ENCODE measurements around the gene GPX6. TPM values are rescaled to one million over a fixed set of nuclear protein-coding genes. Genes with fewer than 3 reads are reported as not detected.

GPX6 gene
- total and polyA plus RNA-seq, 10 of the 15 experiments (the other 5 are each of a cell fraction or from before 2014, with no cell fraction given): not detected

DNA sequence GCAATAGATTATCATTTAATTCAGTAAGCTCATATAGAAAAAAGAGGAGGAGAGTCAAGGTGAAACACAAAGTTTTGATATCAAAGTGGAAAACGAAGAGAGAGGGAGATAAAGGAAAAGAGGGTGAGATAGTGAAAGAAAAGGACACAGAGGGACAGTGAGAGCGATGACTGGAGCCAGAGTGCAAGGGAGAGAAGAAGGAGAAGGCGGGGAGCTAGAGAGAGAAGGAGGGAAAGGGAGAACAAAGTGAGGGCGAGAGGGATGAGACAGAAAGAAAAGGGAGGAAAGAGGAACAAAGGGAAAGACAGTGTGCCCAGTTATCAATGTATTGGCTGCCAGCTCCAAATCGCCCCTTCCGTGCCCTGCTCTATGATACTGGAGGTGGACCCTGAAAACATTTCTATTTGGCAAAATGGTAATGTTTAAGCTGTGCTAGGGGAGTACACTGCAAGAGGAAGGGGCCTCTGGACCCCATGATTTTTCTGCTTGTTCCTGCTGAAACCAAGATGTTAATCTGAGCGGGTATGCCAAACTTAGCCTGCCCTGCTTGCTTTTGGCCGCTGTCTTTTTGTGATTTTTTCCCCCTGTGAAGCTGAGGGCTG is 37.9 kb upstream of the GPX6 start:
- no peak overlapping the region for H2AFZ ChIP-seq (ENCODE audit: control insufficient read depth, low read depth, low read length)
- no peaks in the 10 kb centered on the region for H4K20me1 ChIP-seq (ENCODE audit: control insufficient read depth, insufficient read depth)
- no peaks in the 10 kb centered on the region for H3K79me2 ChIP-seq (ENCODE audit: control insufficient read depth, insufficient read depth, low read length)
- DNase-seq (ENCODE audit: low read depth, low spot score) (no peak), FAIRE-seq (no peak), ATAC-seq (no peak)
- H3K27ac ChIP-seq (ENCODE audit: control insufficient read depth, insufficient read depth): no peak overlapping the region
- ChIA-PET RAD21 (ENCODE audit: unreplicated experiment) (no interaction called here), POLR2A (no interaction called here), CTCF (interaction anchor here (0.6 kb wide), 1 partner anchor 575 kb away, joined by 3 read pairs; no protein-coding TSS in a partner anchor), SMC1A (ENCODE audit: uncharacterized antibody, unreplicated experiment) (interaction anchor here (1.5 to 1.6 kb wide), 2 partner anchors 30 to 31 kb away, joined by 3 to 4 read pairs; no protein-coding TSS in a partner anchor)
- no peaks in the 10 kb centered on the region for H3K36me3 ChIP-seq (ENCODE audit: control insufficient read depth in 2 of 2, insufficient read depth in 2 of 2, low read length in 1 of 2)
- in situ Hi-C loops (cut with MboI) (no loop called here), intact Hi-C loops (cut with micrococcal nuclease; ENCODE audit: unreplicated experiment) (no loop called here)
- BruUV-seq (replicated peaks): no TSS peak
- H3K9me3 ChIP-seq (replicated peaks; ENCODE audit: control insufficient read depth, insufficient read depth, low read length): no peaks in the 10 kb centered on the region
- H3K4me1 ChIP-seq (ENCODE audit: control insufficient read depth, insufficient read depth, low read length): no peaks in the 10 kb centered on the region
- H3K4me3 ChIP-seq: no peak overlapping the region
- H3K9ac ChIP-seq (ENCODE audit: control insufficient read depth, insufficient read depth, low read length): no peak overlapping the region
- 23% methylated on average over 8 of the region's 8 CpGs for WGBS (ENCODE audit: insufficient coverage, insufficient replicate concordance, low lambda C conversion rate, missing lambda C conversion rate)
- peaks cover 0 to 2% of the 10 kb centered on the region in 2 experiments; a peak in 2 of 4 replicates for H3K27me3 ChIP-seq (replicated peaks in 1 of 2; ENCODE audit: control insufficient read depth in 2 of 2, insufficient read depth in 2 of 2, low read length in 1 of 2)
- H3K4me2 ChIP-seq (ENCODE audit: control insufficient read depth, insufficient read depth): no peak overlapping the region
- TF ChIP-seq MTA2 (IDR thresholded peaks at IDR 0.05; ENCODE audit: low read depth): no peak
- TF ChIP-seq SP1 (IDR thresholded peaks at IDR 0.05; ENCODE audit: low read depth, low read length): no peak
- TF ChIP-seq SKIL (IDR thresholded peaks at IDR 0.05; ENCODE audit: low read depth, poor library complexity, severe bottlenecking): no peak
- no peak for TF ChIP-seq IRF3 (IDR thresholded peaks at IDR 0.05)
- TF ChIP-seq NFXL1 (IDR thresholded peaks at IDR 0.05; ENCODE audit: borderline replicate concordance): no peak
- no peak for TF ChIP-seq NFIC (IDR thresholded peaks at IDR 0.05; ENCODE audit: low read depth, low read length)
- no peak for TF ChIP-seq POU2F2 (IDR thresholded peaks at IDR 0.05; ENCODE audit: borderline replicate concordance, low read depth, low read length)
- no peak for TF ChIP-seq ZNF24 (IDR thresholded peaks at IDR 0.05)
- no peak for TF ChIP-seq SREBF1 (IDR thresholded peaks at IDR 0.05; ENCODE audit: low read length)
- no peak for TF ChIP-seq KLF5 (IDR thresholded peaks at IDR 0.05; ENCODE audit: partially characterized antibody)
- TF ChIP-seq, protein P1, sequence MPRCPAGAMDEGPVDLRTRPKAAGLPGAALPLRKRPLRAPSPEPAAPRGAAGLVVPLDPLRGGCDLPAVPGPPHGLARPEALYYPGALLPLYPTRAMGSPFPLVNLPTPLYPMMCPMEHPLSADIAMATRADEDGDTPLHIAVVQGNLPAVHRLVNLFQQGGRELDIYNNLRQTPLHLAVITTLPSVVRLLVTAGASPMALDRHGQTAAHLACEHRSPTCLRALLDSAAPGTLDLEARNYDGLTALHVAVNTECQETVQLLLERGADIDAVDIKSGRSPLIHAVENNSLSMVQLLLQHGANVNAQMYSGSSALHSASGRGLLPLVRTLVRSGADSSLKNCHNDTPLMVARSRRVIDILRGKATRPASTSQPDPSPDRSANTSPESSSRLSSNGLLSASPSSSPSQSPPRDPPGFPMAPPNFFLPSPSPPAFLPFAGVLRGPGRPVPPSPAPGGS (IDR thresholded peaks at IDR 0.05; ENCODE audit: borderline replicate concordance, insufficient read depth, low read depth, low read length, poor library complexity, severe bottlenecking): no peak
- TF ChIP-seq MYC (IDR thresholded peaks at IDR 0.05; ENCODE audit: insufficient read depth, insufficient read length, insufficient replicate concordance, low read length, severe bottlenecking): no peak
- TF ChIP-seq KAT2A (conservative IDR thresholded peaks at IDR 0.05; ENCODE audit: control insufficient read depth, low read depth, low read length): no peak
- no peak for TF ChIP-seq ZSCAN29 (IDR thresholded peaks at IDR 0.05)
- no peak for TF ChIP-seq WRNIP1 (IDR thresholded peaks at IDR 0.05; ENCODE audit: borderline replicate concordance, low read depth, low read length)
- no peak for TF ChIP-seq MTA3 (IDR thresholded peaks at IDR 0.05; ENCODE audit: borderline replicate concordance, low read length)
- no peak for TF ChIP-seq CHD1 (IDR thresholded peaks at IDR 0.05; ENCODE audit: low read depth, low read length)
- no peak for TF ChIP-seq TCF3 (IDR thresholded peaks at IDR 0.05; ENCODE audit: borderline replicate concordance, insufficient read depth, low read depth, low read length)
- TF ChIP-seq NR2F1 (conservative IDR thresholded peaks at IDR 0.05): no peak
- no peak for TF ChIP-seq FOS (IDR thresholded peaks at IDR 0.05; ENCODE audit: borderline replicate concordance, extremely low read depth, insufficient read length)

Data from GM12878 (cell line).